Immature natural killer cell (primary cell): ENCODE results near the gene FRS2. TPM values are rescaled to one million over a fixed set of nuclear protein-coding genes. Genes with fewer than 3 reads are reported as not detected.

ENCODE experiments used
- DNase-seq, 3 donors: peaks; one replicate each; pipeline ENCODE4 v3.0.0; 2022; ENCODE audit warnings: mixed read lengths in 1 of 3
- H3K27ac Mint-ChIP-seq, 6 donors: one replicate each; pipeline ENCODE4 v1.8.0; 2020; ENCODE audit warnings: mixed read lengths in 6 of 6, mild to moderate bottlenecking in 5 of 6, inconsistent platforms in 4 of 6, moderate library complexity in 3 of 6
- H3K27me3 Mint-ChIP-seq, 3 donors: one replicate each; pipeline ENCODE4 v1.8.0; 2020 to 2021; ENCODE audit warnings: low read depth in 3 of 3, mild to moderate bottlenecking in 3 of 3, mixed read lengths in 3 of 3, moderate library complexity in 3 of 3, inconsistent platforms in 1 of 3
- H3K36me3 Mint-ChIP-seq, 3 donors: one replicate each; pipeline ENCODE4 v1.8.0; 2020; ENCODE audit warnings: mixed read lengths in 3 of 3, inconsistent platforms in 2 of 3, mild to moderate bottlenecking in 2 of 3
- H3K4me1 Mint-ChIP-seq, 2 donors: one replicate each; pipeline ENCODE4 v1.8.0; 2020; ENCODE audit warnings: inconsistent platforms in 2 of 2, mild to moderate bottlenecking in 2 of 2, mixed read lengths in 2 of 2, moderate library complexity in 1 of 2
- H3K4me3 Mint-ChIP-seq, 5 donors: one replicate each; pipeline ENCODE4 v1.8.0; 2020; ENCODE audit warnings: mild to moderate bottlenecking in 5 of 5, mixed read lengths in 5 of 5, inconsistent platforms in 3 of 5, moderate library complexity in 3 of 5
- H3K9me3 Mint-ChIP-seq, 6 donors: one replicate each; pipeline ENCODE4 v1.8.0; 2020; ENCODE audit warnings: mild to moderate bottlenecking in 6 of 6, mixed read lengths in 6 of 6, inconsistent platforms in 4 of 6, moderate library complexity in 3 of 6
- polyA plus RNA-seq, 3 donors: library from polyadenylated mRNA; unstranded; fragments of 300-500 nt; fragmentation: Illumina TruSeq; gene quantifications; one replicate each; pipeline ENCODE4 v1.2.3, GENCODE V29; 2021

Gene FRS2
- polyA plus RNA-seq, 3 donors from 2014 or later = 5.6 to 11.2 (median 7.8) TPM

- H3K36me3 Mint-ChIP-seq = peaks cover 0 to 3% (median 3%) of the 10 kb centered on the region in 3 donors
- H3K4me3 Mint-ChIP-seq = no peak overlapping the region
- no peaks in the 10 kb centered on the region for H3K9me3 Mint-ChIP-seq
- peak; percentile 8 to 23 (median 12) for DNase-seq
- H3K4me1 Mint-ChIP-seq = peaks cover 14 to 37% of the 10 kb centered on the region in 2 donors
- peak overlapping the region in 5 of 6 donors; percentile 2 to 56 (median 24) for H3K27ac Mint-ChIP-seq
- H3K27me3 Mint-ChIP-seq = no peaks in the 10 kb centered on the region
Measured at GRCh38 chr12:69534389-69534822, 64.2 kb downstream of the FRS2 start.

GRCh38 chr12:69540987-69541386 is 70.8 kb downstream of the FRS2 start:
- peaks cover 10 to 15% (median 11%) of the 10 kb centered on the region in 3 donors for H3K36me3 Mint-ChIP-seq
- DNase-seq = no peak
- H3K4me1 Mint-ChIP-seq = peaks cover 3 to 13% of the 10 kb centered on the region in 2 donors
- H3K27me3 Mint-ChIP-seq = peaks cover 0 to 1% (median 0%) of the 10 kb centered on the region in 3 donors
- no peak overlapping the region for H3K4me3 Mint-ChIP-seq
- no peak overlapping the region for H3K27ac Mint-ChIP-seq
- peaks cover 2 to 10% (median 6%) of the 10 kb centered on the region in 6 donors for H3K9me3 Mint-ChIP-seq

- DNase-seq = no peak
- peaks cover 0 to 1% of the 10 kb centered on the region in 2 donors for H3K4me1 Mint-ChIP-seq
Measured at GRCh38 chr12:69544087-69544486, 73.9 kb downstream of the FRS2 start.

GRCh38 chr12:69545081-69545480 is 74.9 kb downstream of the FRS2 start:
- no peak overlapping the region for H3K4me3 Mint-ChIP-seq
- H3K27me3 Mint-ChIP-seq = peaks cover 0 to 2% (median 1%) of the 10 kb centered on the region in 3 donors
- DNase-seq = no peak
- no peak overlapping the region for H3K27ac Mint-ChIP-seq
- H3K4me1 Mint-ChIP-seq = peaks cover 0 to 1% of the 10 kb centered on the region in 2 donors
- peaks cover 11 to 16% (median 15%) of the 10 kb centered on the region in 3 donors for H3K36me3 Mint-ChIP-seq
- peaks cover 2 to 10% (median 6%) of the 10 kb centered on the region in 6 donors for H3K9me3 Mint-ChIP-seq

More at GRCh38 chr12:69544087-69544486, 73.9 kb downstream of the FRS2 start:
- Mint-ChIP-seq H3K27me3 (peaks cover 0 to 2% (median 1%) of the 10 kb centered on the region in 3 donors), H3K36me3 (peaks cover 10 to 15% (median 11%) of the 10 kb centered on the region in 3 donors), H3K9me3 (peaks cover 2 to 10% (median 6%) of the 10 kb centered on the region in 6 donors), H3K4me3 (no peak overlapping the region), H3K27ac (no peak overlapping the region)

- no peak overlapping the region for H3K4me3 Mint-ChIP-seq
- no peak for DNase-seq
- H3K4me1 Mint-ChIP-seq = peaks cover 0 to 1% of the 10 kb centered on the region in 2 donors
- peaks cover 0 to 2% (median 1%) of the 10 kb centered on the region in 3 donors for H3K27me3 Mint-ChIP-seq
- H3K9me3 Mint-ChIP-seq = peaks cover 2 to 10% (median 6%) of the 10 kb centered on the region in 6 donors
- H3K36me3 Mint-ChIP-seq = peaks cover 8 to 16% (median 11%) of the 10 kb centered on the region in 3 donors
- H3K27ac Mint-ChIP-seq = no peak overlapping the region
Measured at GRCh38 chr12:69546693-69547438, 76.7 kb downstream of the FRS2 start.

- no peak for DNase-seq
- Mint-ChIP-seq H3K9me3 (peaks cover under 1 to 4% (median 2%) of the 10 kb centered on the region in 6 donors), H3K4me1 (no peaks in the 10 kb centered on the region), H3K4me3 (no peak overlapping the region), H3K27me3 (peaks cover 0 to 2% (median 1%) of the 10 kb centered on the region in 3 donors), H3K27ac (peak overlapping the region in 2 of 6 donors; percentile 38 to 41), H3K36me3 (peaks cover 2 to 10% (median 5%) of the 10 kb centered on the region in 3 donors)
Measured at GRCh38 chr12:69548687-69549086, 78.5 kb downstream of the FRS2 start.

GRCh38 chr12:69550569-69551350 is 80.6 kb downstream of the FRS2 start:
- no peak for DNase-seq
- Mint-ChIP-seq H3K27ac (no peak overlapping the region), H3K4me3 (no peak overlapping the region), H3K9me3 (peaks cover 0 to under 1% (median 0%) of the 10 kb centered on the region in 6 donors), H3K36me3 (peaks cover 0 to 8% (median 0%) of the 10 kb centered on the region in 3 donors), H3K4me1 (no peaks in the 10 kb centered on the region), H3K27me3 (peaks cover 0 to 2% (median 1%) of the 10 kb centered on the region in 3 donors)

- Mint-ChIP-seq H3K27ac (peak overlapping the region in 1 of 6 donors; percentile 50), H3K36me3 (peaks cover 0 to 6% (median 0%) of the 10 kb centered on the region in 3 donors), H3K9me3 (no peaks in the 10 kb centered on the region), H3K27me3 (peaks cover 0 to under 1% (median 0%) of the 10 kb centered on the region in 3 donors), H3K4me1 (no peaks in the 10 kb centered on the region), H3K4me3 (no peak overlapping the region)
- DNase-seq = no peak
Measured at GRCh38 chr12:69553628-69554248, 83.5 kb downstream of the FRS2 start.

- no peak overlapping the region for H3K4me3 Mint-ChIP-seq
- H3K27ac Mint-ChIP-seq = no peak overlapping the region
- no peak for DNase-seq
- no peaks in the 10 kb centered on the region for H3K9me3 Mint-ChIP-seq
- no peaks in the 10 kb centered on the region for H3K36me3 Mint-ChIP-seq
- H3K4me1 Mint-ChIP-seq = no peaks in the 10 kb centered on the region
- H3K27me3 Mint-ChIP-seq = no peaks in the 10 kb centered on the region
Measured at GRCh38 chr12:69555461-69555860, 85.3 kb downstream of the FRS2 start.

GRCh38 chr12:69556383-69556782 is 86.2 kb downstream of the FRS2 start:
- H3K4me3 Mint-ChIP-seq = no peak overlapping the region
- no peak overlapping the region for H3K27ac Mint-ChIP-seq
- H3K27me3 Mint-ChIP-seq = no peaks in the 10 kb centered on the region
- no peaks in the 10 kb centered on the region for H3K9me3 Mint-ChIP-seq
- DNase-seq = no peak
- peaks cover 0 to 5% of the 10 kb centered on the region in 2 donors for H3K4me1 Mint-ChIP-seq
- no peaks in the 10 kb centered on the region for H3K36me3 Mint-ChIP-seq

- peaks cover 0 to 5% of the 10 kb centered on the region in 2 donors for H3K4me1 Mint-ChIP-seq
- DNase-seq = no peak
- H3K36me3 Mint-ChIP-seq = peaks cover 0 to 4% (median 0%) of the 10 kb centered on the region in 3 donors
- no peak overlapping the region for H3K27ac Mint-ChIP-seq
- no peaks in the 10 kb centered on the region for H3K9me3 Mint-ChIP-seq
- no peaks in the 10 kb centered on the region for H3K27me3 Mint-ChIP-seq
- no peak overlapping the region for H3K4me3 Mint-ChIP-seq
Measured at GRCh38 chr12:69563166-69563762, 93.1 kb downstream of the FRS2 start.

GRCh38 chr12:69566603-69567002 is 96.4 kb downstream of the FRS2 start:
- Mint-ChIP-seq H3K36me3 (peaks cover 4 to 7% (median 4%) of the 10 kb centered on the region in 3 donors), H3K9me3 (no peaks in the 10 kb centered on the region), H3K27ac (peak overlapping the region in 1 of 6 donors; percentile 4), H3K4me1 (no peaks in the 10 kb centered on the region), H3K27me3 (peaks cover 0 to 1% (median 0%) of the 10 kb centered on the region in 3 donors), H3K4me3 (no peak overlapping the region)
- no peak for DNase-seq

- Mint-ChIP-seq H3K9me3 (no peaks in the 10 kb centered on the region), H3K4me3 (no peak overlapping the region)
Measured at GRCh38 chr12:69569236-69569635, 99.0 kb downstream of the FRS2 start.

More at GRCh38 chr12:69569236-69569635, 99.0 kb downstream of the FRS2 start:
- H3K27ac Mint-ChIP-seq = peak overlapping the region in 3 of 6 donors; percentile 24 to 79 (median 41)
- H3K36me3 Mint-ChIP-seq = peaks cover 12 to 22% (median 13%) of the 10 kb centered on the region in 3 donors
- H3K4me1 Mint-ChIP-seq = no peaks in the 10 kb centered on the region
- peaks cover 0 to 1% (median 0%) of the 10 kb centered on the region in 3 donors for H3K27me3 Mint-ChIP-seq
- no peak for DNase-seq
